T follicular helper cell (primary cell): ENCODE data around the gene TMTC2.

ENCODE experiments used
- DNase-seq: peaks from one replicate; pipeline ENCODE4 v3.0.0-alpha.2; 2020; ENCODE audit warnings: low read depth

The TMTC2 gene

DNA sequence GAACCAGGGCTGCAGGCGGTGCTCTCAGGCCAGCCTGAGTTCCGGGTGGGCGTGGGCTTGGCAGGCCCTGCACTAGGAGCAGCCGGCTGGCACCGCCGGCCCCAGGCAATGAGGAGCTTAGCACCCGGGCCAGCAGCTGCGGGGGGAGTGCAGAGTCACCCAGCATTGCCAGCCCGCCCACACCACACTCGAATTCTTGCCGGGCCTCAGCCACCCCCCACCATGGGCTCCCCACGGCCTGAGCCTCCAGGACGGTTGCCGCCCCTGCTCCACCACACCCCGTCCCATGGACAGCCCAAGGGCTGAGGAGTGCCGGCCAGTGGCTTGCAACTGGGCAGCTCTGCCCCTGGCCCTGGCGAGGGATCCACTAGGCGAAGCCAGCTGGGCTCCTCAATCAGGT is 453.4 kb downstream of the TMTC2 start:
- DNase-seq: no peak

DNA sequence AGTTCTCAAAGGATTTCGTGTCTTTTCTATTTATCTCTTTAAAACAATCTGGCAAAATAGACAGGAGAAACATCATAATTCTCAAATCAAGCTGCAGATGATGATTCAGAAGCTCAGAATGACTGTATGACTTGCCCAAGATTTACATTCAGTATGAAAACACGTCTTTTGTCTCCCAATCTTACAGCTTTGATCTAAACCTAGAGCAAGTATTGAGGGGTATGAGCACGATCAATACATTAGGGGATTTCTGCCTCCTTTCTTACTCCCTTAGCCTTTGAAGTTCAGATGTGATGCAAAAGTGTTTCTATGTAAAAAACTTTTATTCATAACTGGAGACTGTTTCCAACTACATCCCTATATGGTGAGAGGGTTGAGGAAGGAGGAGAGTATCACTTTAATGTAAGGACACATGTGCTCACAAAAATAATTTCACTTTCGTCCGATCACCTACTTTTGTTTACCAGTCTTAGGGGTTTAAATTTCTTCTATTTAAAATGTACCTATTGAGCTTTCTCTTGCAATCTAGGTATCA is 454.8 kb downstream of the TMTC2 start:
- DNase-seq: no peak

- DNase-seq: no peak
Measured at GRCh38 chr12:83142914-83143313, 456.2 kb downstream of the TMTC2 start.

DNA sequence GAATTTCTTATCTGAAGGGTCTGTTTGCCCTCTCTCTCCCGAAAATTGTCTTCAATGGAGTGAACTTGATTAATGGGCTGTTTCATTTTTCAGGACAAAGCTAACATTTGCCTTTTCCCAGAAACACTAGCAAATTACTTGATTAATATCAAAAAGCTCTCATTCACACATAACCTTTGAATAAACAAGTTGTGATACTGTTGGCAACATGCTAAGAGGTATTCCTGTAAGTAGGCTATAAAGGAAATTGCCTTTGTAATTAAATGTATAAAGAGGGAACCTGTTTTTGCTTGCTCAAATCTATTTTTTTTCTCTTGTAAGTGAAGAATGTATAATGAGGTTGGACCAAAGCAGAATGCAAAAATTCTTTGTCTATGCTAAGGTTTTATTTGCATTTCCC is 457.2 kb downstream of the TMTC2 start:
- DNase-seq: no peak

GRCh38 chr12:83145325-83145840 is 458.7 kb downstream of the TMTC2 start:
- DNase-seq: no peak

- no peak for DNase-seq
Measured at GRCh38 chr12:83147341-83147740, 460.6 kb downstream of the TMTC2 start.

DNA sequence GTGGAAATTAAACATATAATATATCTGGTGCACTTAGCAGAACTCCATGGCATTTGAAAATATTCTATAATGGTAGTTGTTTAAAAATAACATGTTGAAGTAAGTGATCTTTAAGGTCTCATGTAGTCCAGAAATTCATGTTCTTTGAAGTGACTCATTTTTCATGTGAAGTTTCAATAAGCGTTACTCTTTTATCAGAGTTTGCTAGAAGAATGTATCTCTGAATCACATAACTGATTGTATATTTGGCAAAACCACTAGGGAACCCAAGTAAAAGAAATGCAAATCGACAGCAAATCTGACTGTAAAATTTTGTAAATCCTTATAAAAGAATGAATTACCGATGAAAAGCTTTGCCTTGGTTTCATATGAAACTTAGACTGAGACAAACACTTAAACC is 463.3 kb downstream of the TMTC2 start:
- no peak for DNase-seq

GRCh38 chr12:83150465-83151189 is 463.9 kb downstream of the TMTC2 start:
- DNase-seq: no peak

DNA sequence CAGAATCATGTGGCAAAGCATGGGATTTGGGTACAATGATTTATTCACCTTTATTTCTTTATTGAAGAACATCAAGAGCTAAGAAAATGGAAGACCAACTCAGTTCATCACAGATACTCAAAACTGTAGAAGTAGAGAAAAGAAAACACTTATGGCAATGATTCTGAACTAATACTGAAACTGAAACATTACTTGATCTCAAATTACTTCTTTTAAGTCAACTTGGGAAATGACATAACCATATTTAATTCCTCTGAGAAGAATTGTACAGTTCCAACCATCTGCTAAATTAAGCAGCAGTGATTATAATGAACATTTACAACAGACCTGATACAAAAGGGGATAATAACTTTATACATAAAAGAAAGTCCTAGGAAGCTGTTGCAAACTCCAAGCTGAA is 466.5 kb downstream of the TMTC2 start:
- DNase-seq: no peak

DNA sequence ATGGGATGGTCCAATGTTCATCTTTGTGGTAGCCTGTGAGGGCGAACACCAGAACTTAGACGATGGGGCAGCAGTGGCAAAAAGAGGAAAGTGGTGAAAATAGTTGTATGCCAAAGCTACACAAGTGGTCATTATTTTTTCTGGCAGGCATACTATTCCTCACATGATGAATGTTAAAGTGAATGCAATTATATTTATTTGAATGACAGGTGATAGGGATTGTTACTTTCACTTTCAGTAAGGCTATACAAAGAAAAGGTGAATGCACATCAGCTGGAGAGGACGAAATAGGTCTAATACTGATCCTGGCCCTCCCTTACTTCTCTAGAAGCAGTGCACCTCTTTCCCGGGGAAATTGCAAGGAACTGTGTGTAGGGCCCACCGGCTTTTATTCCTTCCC is 470.1 kb downstream of the TMTC2 start:
- DNase-seq: no peak

DNA sequence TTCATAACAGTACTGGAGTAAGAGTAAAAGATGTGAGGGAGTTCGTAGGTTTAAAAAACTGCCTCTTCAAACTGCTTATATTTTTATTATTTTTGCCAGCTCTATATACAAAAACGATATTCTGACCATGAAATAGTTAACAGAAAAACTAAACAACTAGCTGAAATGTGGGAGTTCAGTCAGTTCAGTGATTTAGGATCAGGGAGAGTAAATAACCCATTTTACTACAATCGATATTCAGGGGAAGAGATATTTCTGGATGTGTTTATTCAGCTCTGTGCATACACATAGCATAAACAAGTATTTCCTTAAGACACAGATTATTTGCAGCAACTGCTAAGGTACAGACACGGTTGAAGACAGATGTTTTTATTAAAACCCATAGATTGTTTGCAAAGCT is 470.9 kb downstream of the TMTC2 start:
- no peak for DNase-seq

DNA sequence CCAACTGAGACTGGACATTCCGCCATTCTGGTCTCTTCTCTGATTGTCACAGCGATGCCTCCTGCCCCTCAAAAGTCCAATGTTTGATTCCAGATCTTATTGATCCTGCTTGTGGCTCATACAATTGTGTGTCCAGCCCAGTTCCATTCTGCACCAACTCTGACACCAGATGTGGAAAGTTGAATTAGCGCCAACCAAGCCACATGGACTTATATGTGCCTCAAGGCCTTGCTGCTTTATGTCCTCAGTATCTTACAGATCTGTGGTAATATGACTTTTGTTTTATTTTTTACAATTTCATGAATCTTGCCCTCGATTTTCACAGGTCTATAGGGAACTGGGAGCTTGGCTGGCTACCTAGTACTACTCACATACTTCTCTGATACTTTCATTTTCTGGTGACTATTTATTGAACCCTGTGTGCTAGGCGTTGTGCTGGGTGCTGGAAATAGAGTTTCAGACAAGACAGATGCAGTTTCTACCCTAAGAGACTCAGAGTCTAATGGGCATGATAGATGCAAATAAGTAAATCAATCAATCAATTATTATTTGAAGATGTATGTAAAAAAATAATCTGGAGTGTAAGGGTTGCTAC is 472.0 kb downstream of the TMTC2 start:
- DNase-seq: no peak

DNA sequence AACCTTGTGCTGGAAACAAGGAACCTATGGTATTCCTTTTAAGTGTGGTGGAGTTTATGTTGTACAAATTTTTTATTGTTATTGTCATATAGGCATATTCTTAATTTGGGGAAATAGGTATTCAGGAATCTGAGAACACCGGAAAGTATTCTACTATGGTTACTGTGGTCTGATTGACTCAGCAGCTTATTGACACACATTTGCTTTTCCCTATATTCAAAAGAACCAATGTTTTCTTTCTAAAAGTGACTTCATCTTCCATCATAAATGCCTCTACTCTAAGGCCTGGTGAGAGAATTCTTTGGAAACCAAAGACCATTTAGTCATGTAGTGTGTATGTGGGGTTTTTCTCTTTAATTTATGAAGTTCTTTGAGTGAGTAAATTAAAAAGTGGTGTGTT is 474.8 kb downstream of the TMTC2 start:
- DNase-seq: no peak

- DNase-seq: no peak
Measured at GRCh38 chr12:83168751-83169150, 482.0 kb downstream of the TMTC2 start.

- DNase-seq: no peak
Measured at GRCh38 chr12:83172441-83172840, 485.7 kb downstream of the TMTC2 start.

DNA sequence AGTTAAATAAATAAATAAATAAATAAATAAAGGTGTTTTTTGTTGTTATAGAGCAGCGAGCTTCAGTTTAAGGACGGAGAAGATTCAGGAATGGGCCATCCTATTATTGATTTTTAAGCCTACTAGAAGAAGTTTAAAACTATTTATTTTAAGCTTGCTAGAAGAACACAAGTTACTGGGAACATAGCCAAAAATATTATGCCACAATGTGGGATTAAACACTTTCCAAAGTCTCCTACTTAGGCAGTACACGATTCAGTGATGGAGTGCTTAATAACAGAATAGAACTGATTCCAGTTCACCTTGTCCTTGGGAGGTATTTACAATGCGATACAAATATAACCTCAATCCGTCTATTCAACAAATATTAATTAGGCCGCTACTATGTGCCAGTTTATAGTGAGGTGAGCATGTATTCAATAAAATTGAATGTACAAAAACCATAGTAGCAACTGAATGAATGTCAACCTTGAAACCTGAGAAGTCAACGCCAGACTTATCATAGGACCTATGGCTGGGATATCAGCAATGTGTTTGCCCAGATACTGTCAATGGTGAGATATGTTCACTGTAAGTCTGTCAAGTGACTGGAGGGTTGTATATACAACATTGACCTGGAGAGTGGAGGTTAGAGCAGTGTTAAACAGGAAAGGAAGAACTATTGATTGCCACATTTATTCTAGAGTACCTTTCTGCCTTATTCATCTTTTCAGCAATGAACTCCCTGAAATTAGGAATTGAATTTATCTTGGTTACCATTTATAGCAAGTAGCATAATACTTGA is 486.4 kb downstream of the TMTC2 start:
- no peak for DNase-seq

- DNase-seq: no peak
Measured at GRCh38 chr12:83179999-83180398, 493.3 kb downstream of the TMTC2 start.

GRCh38 chr12:83181074-83181473 is 494.4 kb downstream of the TMTC2 start:
- DNase-seq: no peak

DNA sequence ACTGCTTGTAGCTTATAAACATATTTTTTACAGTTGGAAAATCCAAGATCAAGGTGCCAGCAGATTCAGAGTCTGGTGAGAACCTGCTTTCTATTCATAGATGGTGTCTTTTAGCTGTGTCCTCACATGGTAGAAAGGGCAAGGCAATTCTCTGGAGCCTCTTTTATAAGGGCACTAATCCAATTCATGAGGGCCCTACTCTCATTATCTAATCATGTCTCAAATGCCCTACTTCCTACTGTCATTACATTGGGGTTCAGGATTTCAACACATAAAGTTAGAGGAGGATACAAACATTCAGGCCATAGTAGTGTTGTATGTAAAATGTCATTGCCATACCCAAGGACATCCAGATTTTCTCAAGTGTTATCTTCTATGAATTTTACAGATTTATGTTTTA is 496.4 kb downstream of the TMTC2 start:
- DNase-seq: no peak
